IMR-90 (cell line): ENCODE results near the gene TIGD3. TPM values are rescaled to one million over a fixed set of nuclear protein-coding genes. Genes with fewer than 3 reads are reported as not detected.

Experiments used
- ATAC-seq: fragments of 200-7000 bp; cut with Tn5 transposase; 2 replicates; pipeline ENCODE4 v1.9.1; 2020; ENCODE audit warnings: low read depth, mild to moderate bottlenecking, moderate library complexity
- BruUV-seq: library from RNA; stranded (reverse); fragments of 400-500 nt; replicated peaks from 2 replicates; lab custom pipeline; 2021; lab: Mats Ljungman, UMichigan
- CTCF ChIA-PET: fragments of 300-600 bp; formaldehyde crosslinking; extraction: SDS; loops from one replicate; lab custom pipeline; 2021; ENCODE audit warnings: antibody characterized with exemption; lab: Yijun Ruan, JAX
- POLR2A ChIA-PET: fragments of 300-600 bp; sonication (Branson Sonifier 250); formaldehyde crosslinking; loops from one replicate; lab custom pipeline; 2022; ENCODE audit warnings: antibody characterized with exemption; ENCODE audit not compliant: unreplicated experiment; lab: Charles Lee
- DNase-seq: peaks from one replicate; pipeline ENCODE4 v3.0.0; 2013
- H2AFZ ChIP-seq: replicated peaks from 2 replicates; pipeline ENCODE3; 2013; ENCODE audit warnings: low read length, mild to moderate bottlenecking; ENCODE audit not compliant: poor library complexity
- H2AK5ac ChIP-seq: 2 replicates; pipeline ENCODE4 v1.6.1; 2013; ENCODE audit warnings: low read depth, low read length, inconsistent platforms
- H2AK9ac ChIP-seq: replicated peaks from 2 replicates; pipeline ENCODE3; 2013; ENCODE audit warnings: mild to moderate bottlenecking, low read depth, low read length, moderate library complexity; ENCODE audit not compliant: poor library complexity
- H2BK120ac ChIP-seq: 2 replicates; pipeline ENCODE4 v1.6.1; 2013; ENCODE audit warnings: low read depth, low read length, inconsistent platforms
- H2BK15ac ChIP-seq: 3 replicates; pipeline ENCODE4 v1.6.1; 2013; ENCODE audit warnings: low read depth, low read length, inconsistent platforms
- H2BK20ac ChIP-seq: 2 replicates; pipeline ENCODE4 v1.6.1; 2013; ENCODE audit warnings: low read depth, mild to moderate bottlenecking, inconsistent platforms, low read length, moderate library complexity
- H2BK5ac ChIP-seq: 2 replicates; pipeline ENCODE4 v1.6.1; 2013; ENCODE audit warnings: mild to moderate bottlenecking, low read depth, low read length, inconsistent platforms; ENCODE audit not compliant: poor library complexity, severe bottlenecking
- H3K14ac ChIP-seq: replicated peaks from 2 replicates; pipeline ENCODE4 v1.6.1; 2013; ENCODE audit warnings: low read depth, low read length, inconsistent platforms
- H3K18ac ChIP-seq: 2 replicates; pipeline ENCODE4 v1.6.1; 2013; ENCODE audit warnings: low read depth, low read length, control low read depth
- H3K23ac ChIP-seq: 2 replicates; pipeline ENCODE4 v1.6.1; 2013; ENCODE audit warnings: low read depth, low read length, inconsistent platforms
- H3K27ac ChIP-seq: 2 replicates; pipeline ENCODE4 v1.5.1; 2013; ENCODE audit warnings: mild to moderate bottlenecking, control low read depth, low read length; ENCODE audit not compliant: insufficient read depth
- H3K27me3 ChIP-seq: 2 replicates; pipeline ENCODE4 v1.6.1; 2013; ENCODE audit warnings: low read length; ENCODE audit not compliant: control insufficient read depth, insufficient read depth
- H3K36me3 ChIP-seq: 2 replicates; pipeline ENCODE4 v1.6.1; 2013; ENCODE audit warnings: low read length, mixed read lengths; ENCODE audit not compliant: control insufficient read depth, insufficient read depth
- H3K4ac ChIP-seq: 2 replicates; pipeline ENCODE4 v1.6.1; 2013; ENCODE audit warnings: low read depth, low read length, inconsistent platforms
- H3K4me1 ChIP-seq: 2 replicates; pipeline ENCODE4 v1.6.1; 2013; ENCODE audit warnings: low read length, mixed read lengths; ENCODE audit not compliant: control insufficient read depth, insufficient read depth
- H3K4me2 ChIP-seq: 2 replicates; pipeline ENCODE4 v1.6.1; 2013; ENCODE audit warnings: low read depth, mild to moderate bottlenecking, control low read depth, low read length, moderate library complexity
- H3K4me3 ChIP-seq: 2 replicates; pipeline ENCODE4 v1.5.1; 2013; ENCODE audit warnings: low read depth, mild to moderate bottlenecking, control low read depth, low read length, moderate library complexity; ENCODE audit not compliant: insufficient read depth
- H3K56ac ChIP-seq: 2 replicates; pipeline ENCODE4 v1.6.1; 2013; ENCODE audit warnings: low read length, inconsistent platforms; ENCODE audit not compliant: insufficient read depth; ENCODE audit errors: extremely low read depth
- H3K79me1 ChIP-seq, 2 experiments: 2 replicates each; pipeline ENCODE4 v1.6.1; 2013; ENCODE audit warnings: low read length in 2 of 2, inconsistent platforms in 1 of 2, low read depth in 1 of 2
- H3K9ac ChIP-seq: 2 replicates; pipeline ENCODE4 v1.6.1; 2013; ENCODE audit warnings: low read depth, low read length, control low read depth
- H3K9me1 ChIP-seq: 2 replicates; pipeline ENCODE4 v1.6.1; 2013; ENCODE audit warnings: low read length, inconsistent platforms; ENCODE audit not compliant: insufficient read depth
- H3K9me3 ChIP-seq: 2 replicates; pipeline ENCODE4 v1.6.1; 2013; ENCODE audit warnings: low read length; ENCODE audit not compliant: control insufficient read depth, insufficient read depth
- H4K20me1 ChIP-seq: 2 replicates; pipeline ENCODE4 v1.6.1; 2013; ENCODE audit warnings: low read length, inconsistent platforms; ENCODE audit not compliant: insufficient read depth
- H4K5ac ChIP-seq: 2 replicates; pipeline ENCODE4 v1.6.1; 2013; ENCODE audit warnings: mild to moderate bottlenecking, low read depth, low read length, control low read depth
- H4K8ac ChIP-seq, 2 experiments: 2 replicates each; pipeline ENCODE4 v1.6.1; 2013; ENCODE audit warnings: low read depth in 2 of 2, low read length in 2 of 2, control low read depth in 1 of 2, inconsistent platforms in 1 of 2
- H4K91ac ChIP-seq: 2 replicates; pipeline ENCODE4 v1.6.1; 2013; ENCODE audit warnings: low read depth, low read length, inconsistent platforms; ENCODE audit not compliant: insufficient read depth
- FOS ChIP-seq: fragments of 150-350 bp; IDR thresholded peaks from 2 replicates; pipeline ENCODE4 v1.6.1; 2016; ENCODE audit warnings: low read depth, low read length
- MAFK ChIP-seq: IDR thresholded peaks from 2 replicates; pipeline ENCODE4 v1.6.1; 2012; ENCODE audit warnings: low read depth, low read length, improper control_type of control experiment
- MAZ ChIP-seq: IDR thresholded peaks from 2 replicates; pipeline ENCODE4 v1.6.1; 2012; ENCODE audit warnings: low read depth, mild to moderate bottlenecking, low read length, improper control_type of control experiment, moderate library complexity, borderline replicate concordance
- MXI1 ChIP-seq: IDR thresholded peaks from 2 replicates; pipeline ENCODE4 v1.6.1; 2012; ENCODE audit warnings: low read depth, mild to moderate bottlenecking, low read length, moderate library complexity, borderline replicate concordance
- POLR2A ChIP-seq: IDR thresholded peaks from 2 replicates; pipeline ENCODE4 v1.6.1; 2012; ENCODE audit warnings: mild to moderate bottlenecking, low read depth, low read length
- WGBS, 2 experiments: methylation state at CpG; one replicate each; pipeline versions ENCODE4 v1.1.5 to v1.1.7; 2013; ENCODE audit warnings: missing lambda C conversion rate in 2 of 2; ENCODE audit not compliant: insufficient read length in 1 of 2; ENCODE audit errors: extremely low coverage in 2 of 2; 5-methylcytosine and 5-hydroxymethylcytosine counted together
- dilution Hi-C: fragments of 300-500 bp; cut with HindIII; formaldehyde crosslinking; loops from one replicate; pipeline ENCODE4 v1.14.3; 2018; ENCODE audit warnings: low sequenced_read_pairs; ENCODE audit not compliant: unreplicated experiment
- in situ Hi-C: fragments of 300-500 bp; cut with MboI; formaldehyde crosslinking; loops from 3 replicates; pipeline ENCODE4 v1.14.3; 2019; ENCODE audit warnings: low sequenced_read_pairs, inconsistent platforms, mixed read lengths
- intact Hi-C: fragments of 100-400 bp; cut with micrococcal nuclease; formaldehyde crosslinking; loops from 2 replicates; pipeline ENCODE4 v1.10.0; 2022
- polyA plus RNA-seq, 3 experiments: library from polyadenylated mRNA; depleted of rRNA; stranded (reverse); fragments of >200 nt; gene quantifications; 2 replicates each; pipeline ENCODE4 v1.2.3, GENCODE V29; 2012; ENCODE audit warnings: low replicate concordance in 1 of 3
- total RNA-seq: library from RNA; depleted of rRNA; stranded (reverse); fragments of >200 nt; gene quantifications from 2 replicates; pipeline ENCODE4 v1.2.3, GENCODE V29; 2012
- TF ChIP-seq, protein P1 (sequence below): fragments of 150-350 bp; IDR thresholded peaks from 2 replicates; pipeline ENCODE4 v1.6.1; 2017; ENCODE audit warnings: mild to moderate bottlenecking, antibody characterized with exemption, low read length, low read depth
- TF ChIP-seq, protein P2 (sequence below): fragments of 150-350 bp; IDR thresholded peaks from 2 replicates; pipeline ENCODE4 v1.6.1; 2016; ENCODE audit warnings: low read depth, mild to moderate bottlenecking, low read length, moderate library complexity, borderline replicate concordance

TIGD3 gene
- total and polyA plus RNA-seq, 2 of the 4 experiments (the other 2 are of a cell fraction) = 0.12 TPM; not detected in 1

DNA sequence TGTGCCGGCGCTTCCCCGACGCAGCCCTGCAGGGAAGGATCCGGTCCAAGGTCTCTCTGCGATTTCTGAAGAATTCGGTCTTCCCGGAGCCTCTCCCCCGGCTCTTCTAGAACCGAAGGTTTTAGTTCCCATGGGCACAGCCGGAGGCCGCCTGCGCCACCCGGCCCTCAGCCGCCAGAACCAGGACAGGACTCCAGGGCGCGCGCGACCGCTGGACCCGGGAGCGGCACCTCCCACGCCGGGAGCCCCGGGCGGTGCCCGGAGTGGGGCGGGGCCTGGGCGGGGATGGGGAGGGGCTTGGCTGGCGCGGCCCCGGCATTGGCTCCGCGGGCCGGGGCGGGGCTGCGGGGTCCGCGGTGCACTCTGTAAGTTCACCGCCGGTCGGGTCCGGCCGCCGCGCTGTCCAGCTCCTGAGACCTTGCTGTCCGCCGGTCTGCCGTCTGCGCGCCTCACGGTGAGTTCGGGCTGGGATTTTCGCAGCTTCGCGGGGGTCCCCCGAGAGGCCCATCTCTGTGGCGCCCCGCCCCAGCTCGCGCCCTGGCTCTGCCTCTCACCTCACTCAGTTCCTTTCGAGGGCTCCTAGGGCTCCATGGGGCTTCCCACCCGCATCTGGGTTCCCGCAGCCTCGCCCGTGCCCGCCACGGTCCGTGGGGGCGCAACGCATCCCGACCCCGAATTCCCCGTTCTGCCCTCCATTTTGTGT lies 39.9 kb upstream of the TIGD3 start, which contains the start of gene CDC42EP2:
CDC42EP2 (plus strand) TSS at position 366 of the 703 bp plus-strand sequence. CDS start 6,033 bp downstream, outside the sequence.
- H3K23ac ChIP-seq = peak within 1 kb of the TSS; percentile 63; the same call in 1 of the 2 replicates
- H2AK5ac ChIP-seq = peak within 1 kb of the TSS; percentile 82
- DNase-seq (peak; percentile 80), ATAC-seq (peak; percentile 89)
- peak within 1 kb of the TSS; percentile 96 for H3K4me3 ChIP-seq
- H3K56ac ChIP-seq = peak within 1 kb of the TSS; percentile 68
- POLR2A ChIA-PET = interaction anchor here (1.0 kb wide), 1 partner anchor 22 kb away, joined by 4 read pairs; no protein-coding TSS in a partner anchor
- H4K20me1 ChIP-seq = peaks cover 41% of the 10 kb centered on the region
- WGBS, 2 experiments = 0% methylated on average over 29 of the region's 74 CpGs; no CpG with 5 or more reads in 1 of the 2 experiments
- in situ Hi-C loops = loop anchor here (5.0 kb wide), 1 partner anchor 37 kb away; no protein-coding TSS in a partner anchor
- H2BK5ac ChIP-seq = peak within 1 kb of the TSS; percentile 67
- peak within 1 kb of the TSS; percentile 47 to 59; a peak in 2 of 4 replicates for H4K8ac ChIP-seq
- peak within 1 kb of the TSS; percentile 79 for H3K4ac ChIP-seq
- H3K9me3 ChIP-seq = no peaks in the 10 kb centered on the region
- H2BK120ac ChIP-seq = peak within 1 kb of the TSS; percentile 29
- peak within 1 kb of the TSS; percentile 90 for H2AFZ ChIP-seq
- H4K5ac ChIP-seq = peak within 1 kb of the TSS; percentile 28; the same call in 1 of the 2 replicates
- peak within 1 kb of the TSS; percentile 97 for H3K4me2 ChIP-seq
- no TSS peak for BruUV-seq
- H2AK9ac ChIP-seq = peak within 1 kb of the TSS; percentile 96
- H3K9me1 ChIP-seq = peaks cover 8% of the 10 kb centered on the region
- CTCF ChIA-PET = interaction anchor here (0.6 to 4.5 kb wide), 16 partner anchors 9 to 89 kb away, joined by 3 to 66 read pairs (median 6); partner anchors contain the start of gene DPF2
- peak within 1 kb of the TSS; percentile 91 for H3K27ac ChIP-seq
- H3K9ac ChIP-seq = peak within 1 kb of the TSS; percentile 90
- H2BK20ac ChIP-seq = no peak within 1 kb of the TSS; the same call in 1 of the 2 replicates
- H4K91ac ChIP-seq = peak within 1 kb of the TSS; percentile 47; the same call in 1 of the 2 replicates
- peaks cover 27% of the 10 kb centered on the region for H3K4me1 ChIP-seq
- no peaks in the 10 kb centered on the region for H3K27me3 ChIP-seq
- TF ChIP-seq, protein P1, sequence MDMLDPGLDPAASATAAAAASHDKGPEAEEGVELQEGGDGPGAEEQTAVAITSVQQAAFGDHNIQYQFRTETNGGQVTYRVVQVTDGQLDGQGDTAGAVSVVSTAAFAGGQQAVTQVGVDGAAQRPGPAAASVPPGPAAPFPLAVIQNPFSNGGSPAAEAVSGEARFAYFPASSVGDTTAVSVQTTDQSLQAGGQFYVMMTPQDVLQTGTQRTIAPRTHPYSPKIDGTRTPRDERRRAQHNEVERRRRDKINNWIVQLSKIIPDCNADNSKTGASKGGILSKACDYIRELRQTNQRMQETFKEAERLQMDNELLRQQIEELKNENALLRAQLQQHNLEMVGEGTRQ = no peak
- TF ChIP-seq, protein P2, sequence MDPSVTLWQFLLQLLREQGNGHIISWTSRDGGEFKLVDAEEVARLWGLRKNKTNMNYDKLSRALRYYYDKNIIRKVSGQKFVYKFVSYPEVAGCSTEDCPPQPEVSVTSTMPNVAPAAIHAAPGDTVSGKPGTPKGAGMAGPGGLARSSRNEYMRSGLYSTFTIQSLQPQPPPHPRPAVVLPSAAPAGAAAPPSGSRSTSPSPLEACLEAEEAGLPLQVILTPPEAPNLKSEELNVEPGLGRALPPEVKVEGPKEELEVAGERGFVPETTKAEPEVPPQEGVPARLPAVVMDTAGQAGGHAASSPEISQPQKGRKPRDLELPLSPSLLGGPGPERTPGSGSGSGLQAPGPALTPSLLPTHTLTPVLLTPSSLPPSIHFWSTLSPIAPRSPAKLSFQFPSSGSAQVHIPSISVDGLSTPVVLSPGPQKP = no peak
- peak; percentile 95 for TF ChIP-seq POLR2A
- 0 out of 2 replicates have a peak, but pooled peaks have one; percentile 7 for TF ChIP-seq MAZ
- no peak for TF ChIP-seq FOS
- peak; percentile 22; the same call in 1 of the 2 replicates for TF ChIP-seq MXI1
- no peak for TF ChIP-seq MAFK
- dilution Hi-C loops = no loop called here
- peak within 1 kb of the TSS; percentile 45; the same call in 1 of the 3 replicates for H2BK15ac ChIP-seq
- peak within 1 kb of the TSS; percentile 55; the same call in 1 of the 2 replicates for H3K18ac ChIP-seq
- peak within 1 kb of the TSS; percentile 77 for H3K14ac ChIP-seq
- intact Hi-C loops = loop anchor here (1.0 kb wide), 1 partner anchor 39 kb away; no protein-coding TSS in a partner anchor
- peaks cover 5 to 61% of the 10 kb centered on the region in 2 experiments; a peak in 2 of 4 replicates for H3K79me1 ChIP-seq
- H3K36me3 ChIP-seq = peaks cover 2% of the 10 kb centered on the region; the same call in 1 of the 2 replicates
